Heart right ventricle (tissue), 16 donors: ENCODE results near the gene RNF180. TPM values are rescaled to one million over a fixed set of nuclear protein-coding genes. Genes with fewer than 3 reads are reported as not detected.

Experiments used
- ATAC-seq, 8 donors: fragments of 200-7000 bp; cut with Tn5 transposase; one replicate each; pipeline ENCODE4 v1.9.1; 2020; ENCODE audit warnings: mild to moderate bottlenecking in 8 of 8, moderate library complexity in 8 of 8, moderate number of reproducible peaks in 1 of 8
- DNase-seq, 2 donors: peaks; one replicate each; pipeline ENCODE4 v3.0.0-alpha.2; 2020
- H3K27ac ChIP-seq, 10 donors: fragments of 200-600 bp; sonication (generic) in 2 of 10; one replicate each; pipeline versions ENCODE4 v1.5.0 to v1.8.0; 2020 to 2022; ENCODE audit warnings: mild to moderate bottlenecking in 3 of 10
- H3K27me3 ChIP-seq, 7 donors: fragments of 200-600 bp; one replicate each; pipeline ENCODE4 v1.8.0; 2021 to 2022; ENCODE audit warnings: mild to moderate bottlenecking in 2 of 7
- H3K36me3 ChIP-seq, 9 donors: fragments of 200-600 bp; sonication (generic) in 1 of 9; one replicate each; pipeline versions ENCODE4 v1.5.0 to v1.8.0; 2020 to 2022; ENCODE audit warnings: mild to moderate bottlenecking in 2 of 9
- H3K4me1 ChIP-seq, 9 donors: fragments of 200-600 bp; sonication (generic) in 1 of 9; one replicate each; pipeline versions ENCODE4 v1.5.0 to v1.8.0; 2020 to 2022; ENCODE audit warnings: mild to moderate bottlenecking in 4 of 9
- H3K4me3 ChIP-seq, 10 donors: fragments of 200-600 bp; sonication (generic) in 2 of 10; one replicate each; pipeline versions ENCODE4 v1.5.0 to v1.8.0; 2020 to 2022; ENCODE audit warnings: mild to moderate bottlenecking in 7 of 10, moderate library complexity in 2 of 10
- H3K9me3 ChIP-seq, 11 donors: fragments of 200-600 bp in 10 of 11; sonication (generic) in 2 of 11; one replicate each; pipeline versions ENCODE4 v1.5.0 to v1.8.0; 2013 to 2022; ENCODE audit warnings: mild to moderate bottlenecking in 2 of 11, control low read depth in 1 of 11, moderate library complexity in 1 of 11
- CTCF ChIP-seq, 9 donors: fragments of 200-600 bp; sonication (generic) in 2 of 9; IDR thresholded peaks; one replicate each; pipeline versions ENCODE4 v1.5.0 to v1.8.0; 2021 to 2022; ENCODE audit warnings: antibody characterized with exemption in 9 of 9, mild to moderate bottlenecking in 5 of 9, moderate library complexity in 1 of 9
- WGBS, 2 donors: extraction: QIAGEN DNeasy Blood & Tissue Kit; methylation state at CpG; one replicate each; pipeline ENCODE4 v1.1.7; 2013; ENCODE audit warnings: inconsistent platforms in 1 of 2; 5-methylcytosine and 5-hydroxymethylcytosine counted together
- intact Hi-C, 10 donors: fragments of 100-400 bp; cut with DNase I; formaldehyde crosslinking; loops; one replicate each; pipeline versions ENCODE4 v1.11.1 to v1.14.2; 2022
- long read RNA-seq, 3 donors: library from polyadenylated mRNA; unstranded; transcript quantifications; one replicate each; pipeline ENCODE4 v2.0.0, GENCODE V29; 2020 to 2021
- polyA plus RNA-seq, 2 donors: library from polyadenylated mRNA; stranded (reverse); fragments of 200-250 nt; gene quantifications; one replicate each; pipeline ENCODE4 v1.2.3, GENCODE V29; 2013
- total RNA-seq, 10 donors: library from RNA; stranded (reverse); fragmentation: NEBNext Ultra II Directional in 3 of 10; extraction: Animal tissue kit (Norgen Biotek cat#: 25700) in 3 of 10; gene quantifications; one replicate each; pipeline versions ENCODE4 v1.2.1 to v1.2.4, GENCODE V29; 2021 to 2023
- donor health status: Arrhythmogenic right ventricular cardiomyopathy.
- donor health status: ischemic (EF 13 %, LVEDD 7.1; RV severe dilation, severe dysfunction).
- donor health status: healthy with polysubstance abuse.
- donor health status: DM: no; HTN: yes; CAD: no.
- donor health status: DM: no; HTN: no; CAD: no.
- donor health status: ischemic (EF 25% LVEDD 6.9; RV normal size, moderate dysfunction).
- donor health status: ischemic (EF 25% LVEDD 5.7; RV mildly dilated, moderate dysfunction).
- donor health status: healthy.
- donor health status: DM: yes; HTN: yes; CAD: no.
- donor health status: Ischemic cardiomyopathy.
- donor health status: ischemic (EF 35%, LVEDD 5.7; RV mildly dilated, moderate dysfunction).
- donor health status: nonischemic (EF 11% LVEDD 7.7; RV severe dilation, severe dysfunction).
- donor health status: DM: yes; HTN: yes; CAD: no.
- donor health status: PGD.
- donor health status: ischemic (EF 29% LVEDD 5.4; RV normal size, mild dysfunction).
- donor health status: nonischemic (EF 23%, LVEDD 6.1; RV moderate dilation, normal function).

RNF180 gene
- 10 to 100 TPM; 12.0 to 20.6 (median 14.1) TPM for total RNA-seq
- 1 to 10 TPM; 1.0 to 3.1 TPM for polyA plus RNA-seq
- long read RNA-seq, donor 1, full-length matches to known transcripts = 7 of 10 reads
- long read RNA-seq, donor 1, partial matches to known transcripts = 1 of 10 reads
- long read RNA-seq, donor 1, other reads (novel, unspliced or antisense) = 2 of 10 reads
- long read RNA-seq, donor 2, full-length matches to known transcripts = 8 of 14 reads
- long read RNA-seq, donor 2, partial matches to known transcripts = 4 of 14 reads
- long read RNA-seq, donor 2, other reads (novel, unspliced or antisense) = 2 of 14 reads
- long read RNA-seq, donor 3, full-length matches to known transcripts = 19 of 40 reads
- long read RNA-seq, donor 3, partial matches to known transcripts = 11 of 40 reads
- long read RNA-seq, donor 3, other reads (novel, unspliced or antisense) = 10 of 40 reads

- Histone ChIP-seq H3K9me3 (no peaks in the 10 kb centered on the region), H3K27me3 (peaks cover 0 to 40% (median 0%) of the 10 kb centered on the region in 7 donors), H3K36me3 (no peaks in the 10 kb centered on the region), H3K4me3 (peak within 1 kb of the TSS; percentile 61 to 94 (median 80)), H3K4me1 (peaks cover 0 to 49% (median 22%) of the 10 kb centered on the region in 9 donors), H3K27ac (peak within 1 kb of the TSS; percentile 76 to 92 (median 86))
- intact Hi-C loops = no loop called here
- peak; percentile 59 to 71 for DNase-seq
- peak; percentile 81 to 97 (median 87) for ATAC-seq
- 0 to 1% methylated on average over 76 to 88 of the region's 88 CpGs for WGBS, 2 donors
- no peak for TF ChIP-seq CTCF (IDR thresholded peaks at IDR 0.05)
Measured at GRCh38 chr5:64165500-64166200, at the start of gene RNF180. Gene RNF180, plus strand, starts transcription at chr5:64165843. Its CDS starts 34,965 bp downstream, at chr5:64200808.

GRCh38 chr5:64125521-64125920 is 40.1 kb upstream of the RNF180 start:
- no peak for ATAC-seq
- no peaks in the 10 kb centered on the region for H3K9me3 ChIP-seq
- no peaks in the 10 kb centered on the region for H3K4me1 ChIP-seq
- no peak overlapping the region for H3K27ac ChIP-seq
- DNase-seq = no peak
- no peaks in the 10 kb centered on the region for H3K36me3 ChIP-seq
- no peak overlapping the region for H3K4me3 ChIP-seq
- no peak for TF ChIP-seq CTCF (IDR thresholded peaks at IDR 0.05)
- H3K27me3 ChIP-seq = no peaks in the 10 kb centered on the region
- WGBS, 2 donors = 23 to 32% methylated on average over 1 of the region's 1 CpG
- intact Hi-C loops = no loop called here

- H3K27me3 ChIP-seq = no peaks in the 10 kb centered on the region
- no peaks in the 10 kb centered on the region for H3K36me3 ChIP-seq
- TF ChIP-seq CTCF (IDR thresholded peaks at IDR 0.05) = no peak
- intact Hi-C loops = no loop called here
- H3K4me1 ChIP-seq = no peaks in the 10 kb centered on the region
- H3K9me3 ChIP-seq = no peaks in the 10 kb centered on the region
- no peak for DNase-seq
- no peak for ATAC-seq
- no peak overlapping the region for H3K27ac ChIP-seq
- no peak overlapping the region for H3K4me3 ChIP-seq
Measured at GRCh38 chr5:64126202-64126741, 39.4 kb upstream of the RNF180 start.

- ATAC-seq (no peak), DNase-seq (no peak)
- no peak overlapping the region for H3K4me3 ChIP-seq
- TF ChIP-seq CTCF (IDR thresholded peaks at IDR 0.05) = no peak
- peaks cover 0 to 14% (median 10%) of the 10 kb centered on the region in 9 donors for H3K4me1 ChIP-seq
- peaks cover 0 to 10% (median 0%) of the 10 kb centered on the region in 11 donors for H3K9me3 ChIP-seq
- peaks cover 0 to 4% (median 0%) of the 10 kb centered on the region in 7 donors for H3K27me3 ChIP-seq
- WGBS, 2 donors = 79% methylated on average over 3 of the region's 3 CpGs
- no peaks in the 10 kb centered on the region for H3K36me3 ChIP-seq
- no peak overlapping the region for H3K27ac ChIP-seq
- intact Hi-C loops = loop anchor here in 3 of 10 donors (5.0 to 10.0 kb wide), 4 partner anchors 65 to 645 kb away; no protein-coding TSS in a partner anchor
Measured at GRCh38 chr5:64140018-64140417, 25.6 kb upstream of the RNF180 start.
